ENCODE data around the gene CAMK2A. TPM values are rescaled to one million over a fixed set of nuclear protein-coding genes. Genes with fewer than 3 reads are reported as not detected.

The CAMK2A gene
- total RNA-seq: under 1 TPM; 0.23 to 0.29 TPM
- long read RNA-seq, donor 1, partial matches to known transcripts: 0 of 1 reads
- long read RNA-seq, donor 1, other reads (novel, unspliced or antisense): 1 of 1 reads
- long read RNA-seq, donor 2, partial matches to known transcripts: 0 of 1 reads
- long read RNA-seq, donor 2, other reads (novel, unspliced or antisense): 1 of 1 reads

- peak; percentile 76 for DNase-seq (ENCODE audit: low spot score)
- intact Hi-C loops (cut with DNase I): no loop called here
Measured at GRCh38 chr5:150289551-150290390, at the start of gene CAMK2A. CAMK2A (minus strand) TSS chr5:150289773; CDS start chr5:150289625, 148 bp downstream.

- no peak for DNase-seq (ENCODE audit: low spot score)
- intact Hi-C loops (cut with DNase I): no loop called here
Measured at GRCh38 chr5:150339165-150339564, 49.6 kb upstream of the CAMK2A start.

- intact Hi-C loops (cut with DNase I): no loop called here
Measured at GRCh38 chr5:150338546-150338945, 49.0 kb upstream of the CAMK2A start.

GRCh38 chr5:150335778-150336177 lies 46.2 kb upstream of the CAMK2A start:
- DNase-seq (ENCODE audit: low spot score): peak; percentile 36
- intact Hi-C loops (cut with DNase I): no loop called here

More at GRCh38 chr5:150338546-150338945, 49.0 kb upstream of the CAMK2A start:
- DNase-seq (ENCODE audit: low spot score): peak; percentile 55

GRCh38 chr5:150333400-150333799 lies 43.8 kb upstream of the CAMK2A start:
- intact Hi-C loops (cut with DNase I): no loop called here
- DNase-seq (ENCODE audit: low spot score): peak; percentile 17

GRCh38 chr5:150329881-150330876 lies 40.6 kb upstream of the CAMK2A start:
- intact Hi-C loops (cut with DNase I): no loop called here

GRCh38 chr5:150329038-150329437 lies 39.5 kb upstream of the CAMK2A start:
- no peak for DNase-seq (ENCODE audit: low spot score)
- intact Hi-C loops (cut with DNase I): no loop called here

More at GRCh38 chr5:150329881-150330876, 40.6 kb upstream of the CAMK2A start:
- DNase-seq (ENCODE audit: low spot score): no peak

GRCh38 chr5:150328515-150328914 lies 38.9 kb upstream of the CAMK2A start:
- intact Hi-C loops (cut with DNase I): no loop called here
- DNase-seq (ENCODE audit: low spot score): no peak

GRCh38 chr5:150327139-150327538 lies 37.6 kb upstream of the CAMK2A start:
- no peak for DNase-seq (ENCODE audit: low spot score)
- intact Hi-C loops (cut with DNase I): no loop called here

- intact Hi-C loops (cut with DNase I): no loop called here
- DNase-seq (ENCODE audit: low spot score): no peak
Measured at GRCh38 chr5:150326707-150327106, 37.1 kb upstream of the CAMK2A start.

GRCh38 chr5:150325426-150325825 lies 35.9 kb upstream of the CAMK2A start:
- intact Hi-C loops (cut with DNase I): no loop called here
- DNase-seq (ENCODE audit: low spot score): no peak

GRCh38 chr5:150323819-150324218 lies 34.2 kb upstream of the CAMK2A start:
- intact Hi-C loops (cut with DNase I): no loop called here
- DNase-seq (ENCODE audit: low spot score): no peak

GRCh38 chr5:150323092-150323491 lies 33.5 kb upstream of the CAMK2A start:
- no peak for DNase-seq (ENCODE audit: low spot score)
- intact Hi-C loops (cut with DNase I): no loop called here

- intact Hi-C loops (cut with DNase I): no loop called here
- DNase-seq (ENCODE audit: low spot score): no peak
Measured at GRCh38 chr5:150322202-150322601, 32.6 kb upstream of the CAMK2A start.

GRCh38 chr5:150321784-150322183 lies 32.2 kb upstream of the CAMK2A start:
- DNase-seq (ENCODE audit: low spot score): no peak
- intact Hi-C loops (cut with DNase I): no loop called here

- intact Hi-C loops (cut with DNase I): no loop called here
Measured at GRCh38 chr5:150321211-150321610, 31.6 kb upstream of the CAMK2A start.

GRCh38 chr5:150320044-150320613 lies 30.6 kb upstream of the CAMK2A start:
- peak; percentile 91 for DNase-seq (ENCODE audit: low spot score)
- intact Hi-C loops (cut with DNase I): no loop called here

More at GRCh38 chr5:150321211-150321610, 31.6 kb upstream of the CAMK2A start:
- DNase-seq (ENCODE audit: low spot score): no peak

GRCh38 chr5:150319484-150319790 lies 29.9 kb upstream of the CAMK2A start:
- DNase-seq (ENCODE audit: low spot score): no peak
- intact Hi-C loops (cut with DNase I): no loop called here

Measured in posterior vena cava (tissue), 2 donors.